Mucosa of descending colon (tissue), 3 donors: ENCODE measurements around the gene ENAH. TPM values are rescaled to one million over a fixed set of nuclear protein-coding genes. Genes with fewer than 3 reads are reported as not detected.

Experiments
- ATAC-seq: fragments of 200-7000 bp; cut with Tn5 transposase; one replicate; pipeline ENCODE4 v1.9.1; 2020; ENCODE audit warnings: mild to moderate bottlenecking, moderate library complexity
- DNase-seq, 3 donors: peaks; one replicate each; pipeline ENCODE4 v3.0.0-alpha.2; 2020
- H3K36me3 ChIP-seq: fragments of 200-600 bp; one replicate; pipeline ENCODE4 v1.8.0; 2021; ENCODE audit warnings: low read depth, mild to moderate bottlenecking
- H3K4me1 ChIP-seq: fragments of 200-600 bp; one replicate; pipeline ENCODE4 v1.8.0; 2021; ENCODE audit warnings: low read depth, mild to moderate bottlenecking
- H3K4me3 ChIP-seq: fragments of 200-600 bp; one replicate; pipeline ENCODE4 v1.8.0; 2021; ENCODE audit warnings: mild to moderate bottlenecking
- H3K9me3 ChIP-seq: fragments of 200-600 bp; one replicate; pipeline ENCODE4 v1.8.0; 2021; ENCODE audit warnings: mild to moderate bottlenecking
- CTCF ChIP-seq: fragments of 200-600 bp; IDR thresholded peaks from one replicate; pipeline ENCODE4 v1.8.0; 2022; ENCODE audit warnings: antibody characterized with exemption, mild to moderate bottlenecking
- intact Hi-C, 2 donors: fragments of 100-400 bp; cut with DNase I in 1 of 2; cut with micrococcal nuclease in 1 of 2; formaldehyde crosslinking; loops; one replicate each; pipeline versions ENCODE4 v1.11.0 to v1.11.1; 2022; cut with DNase I, micrococcal nuclease
- total RNA-seq, 3 donors: library from RNA; stranded (reverse); fragmentation: NEBNext Ultra II Directional in 2 of 3; extraction: Animal tissue kit (Norgen Biotek cat#: 25700) in 2 of 3; gene quantifications; one replicate each; pipeline versions ENCODE4 v1.2.1 to v1.2.4, GENCODE V29; 2021 to 2023
- donor health status: DM: no; HTN: no; CAD: no; lungs with moderate emphysema.
- donor health status: DM: no; HTN: no; CAD: no.
- donor health status: DM: no; HTN: yes; CAD: no.

ENAH gene
- total RNA-seq, 3 donors from 2014 or later, result 17.6 to 130 (median 41.3) TPM

GRCh38 chr1:225587310-225587709 is 65.6 kb downstream of the ENAH start:
- DNase-seq (no peak), ATAC-seq (no peak)
- no peaks in the 10 kb centered on the region for H3K4me1 ChIP-seq
- no peaks in the 10 kb centered on the region for H3K9me3 ChIP-seq
- H3K36me3 ChIP-seq, result no peaks in the 10 kb centered on the region
- H3K4me3 ChIP-seq, result no peak overlapping the region
- no peak for TF ChIP-seq CTCF
- intact Hi-C loops, result no loop called here

GRCh38 chr1:225581186-225581585 is 71.7 kb downstream of the ENAH start:
- Histone ChIP-seq H3K36me3 (no peaks in the 10 kb centered on the region), H3K9me3 (no peaks in the 10 kb centered on the region), H3K4me3 (no peak overlapping the region), H3K4me1 (no peaks in the 10 kb centered on the region)
- intact Hi-C loops, result no loop called here
- no peak for ATAC-seq
- DNase-seq, result no peak
- no peak for TF ChIP-seq CTCF

- Histone ChIP-seq H3K4me3 (no peak overlapping the region), H3K36me3 (no peaks in the 10 kb centered on the region), H3K9me3 (no peaks in the 10 kb centered on the region), H3K4me1 (no peaks in the 10 kb centered on the region)
- TF ChIP-seq CTCF, result no peak
- ATAC-seq (no peak), DNase-seq (no peak)
- intact Hi-C loops, result no loop called here
Observed at GRCh38 chr1:225580238-225581099, 72.5 kb downstream of the ENAH start.

GRCh38 chr1:225578251-225578977 is 74.5 kb downstream of the ENAH start:
- no peak for DNase-seq
- no peak for TF ChIP-seq CTCF
- no peak for ATAC-seq

GRCh38 chr1:225577241-225577640 is 75.7 kb downstream of the ENAH start:
- TF ChIP-seq CTCF, result no peak
- intact Hi-C loops, result no loop called here
- DNase-seq (no peak), ATAC-seq (no peak)
- H3K9me3 ChIP-seq, result no peaks in the 10 kb centered on the region
- H3K36me3 ChIP-seq, result no peaks in the 10 kb centered on the region
- no peak overlapping the region for H3K4me3 ChIP-seq
- no peaks in the 10 kb centered on the region for H3K4me1 ChIP-seq

More at GRCh38 chr1:225578251-225578977, 74.5 kb downstream of the ENAH start:
- Histone ChIP-seq H3K9me3 (no peaks in the 10 kb centered on the region), H3K4me3 (no peak overlapping the region), H3K4me1 (no peaks in the 10 kb centered on the region), H3K36me3 (no peaks in the 10 kb centered on the region)
- intact Hi-C loops, result no loop called here
